GM18909 (cell line): ENCODE measurements around the gene NR3C2.
"Not testable (repeated sequence)": the region's sequence is repeated elsewhere in the genome, so short reads cannot be mapped to it uniquely, and the experiment has no call there.

ENCODE experiments used
- ATAC-seq: cut with Tn5 transposase; IDR thresholded peaks from one replicate; pipeline ENCODE4 v1.9.1; 2021; ENCODE audit warnings: mild to moderate bottlenecking; ENCODE audit not compliant: unreplicated experiment, poor library complexity

NR3C2 gene

DNA sequence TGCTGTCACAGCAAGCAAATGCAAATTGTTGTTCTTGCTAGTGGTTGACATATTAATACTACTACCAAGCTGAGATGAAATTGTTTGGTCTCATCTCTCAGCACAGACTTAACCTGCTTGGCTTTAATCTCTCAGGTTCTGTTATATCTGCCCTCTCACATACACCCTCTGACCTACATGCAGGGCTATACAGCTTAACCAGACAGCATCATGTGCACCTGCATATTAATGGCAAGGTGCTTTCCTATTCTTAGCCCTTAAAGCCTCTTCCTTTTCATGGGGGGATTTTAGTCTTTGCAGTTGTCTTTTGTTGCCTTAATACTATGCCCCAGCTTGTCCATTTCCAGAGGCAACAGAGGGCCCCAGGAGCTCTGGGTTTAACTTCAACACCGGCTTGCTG, 114.5 kb downstream of the NR3C2 start:
- ATAC-seq = no peak

GRCh38 chr4:148323316-148323715, 118.9 kb downstream of the NR3C2 start:
- ATAC-seq = not testable (repeated sequence)

DNA sequence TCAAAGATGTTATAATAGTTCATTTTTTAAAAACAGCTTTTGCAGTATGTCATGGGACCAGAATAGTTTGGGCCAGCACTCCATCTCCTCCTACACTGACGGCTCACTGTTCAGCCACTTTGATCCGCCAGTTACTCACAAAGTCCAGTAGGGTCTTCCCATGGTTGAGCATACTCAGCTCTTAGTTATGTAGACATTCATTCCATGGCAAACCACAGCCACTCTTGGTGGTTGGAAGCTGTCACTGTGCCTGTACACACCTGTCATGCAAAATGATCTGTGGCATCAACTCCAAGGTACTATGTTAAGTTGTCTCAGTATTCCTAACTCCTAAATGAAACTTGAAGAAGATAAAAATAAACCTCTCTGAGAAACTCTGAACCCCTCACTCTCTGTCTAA, 127.2 kb downstream of the NR3C2 start:
- no peak for ATAC-seq

DNA sequence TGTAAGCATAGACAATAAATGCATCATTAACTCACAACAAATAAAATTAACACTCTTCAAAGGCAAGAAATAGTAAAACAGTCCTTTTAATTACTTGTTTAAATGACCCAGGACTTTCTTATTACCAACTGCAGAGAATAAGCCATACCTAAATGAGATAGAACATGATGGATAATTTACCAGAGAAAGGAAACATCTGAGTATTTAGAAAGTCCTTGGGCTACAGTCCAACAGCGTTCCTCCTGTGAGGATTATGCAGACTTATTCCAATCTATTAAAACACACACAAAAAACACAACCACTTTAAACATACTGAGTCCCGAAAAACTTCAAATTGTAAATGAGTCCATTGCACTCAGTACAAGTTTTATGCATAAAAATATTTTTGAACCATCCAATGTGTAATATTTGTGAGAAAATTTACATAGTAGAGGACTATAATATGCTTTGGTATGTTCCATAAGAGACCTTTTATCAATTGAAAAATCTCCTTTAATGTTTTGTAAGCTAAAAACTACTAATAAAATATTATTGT, 129.2 kb downstream of the NR3C2 start:
- no peak for ATAC-seq

DNA sequence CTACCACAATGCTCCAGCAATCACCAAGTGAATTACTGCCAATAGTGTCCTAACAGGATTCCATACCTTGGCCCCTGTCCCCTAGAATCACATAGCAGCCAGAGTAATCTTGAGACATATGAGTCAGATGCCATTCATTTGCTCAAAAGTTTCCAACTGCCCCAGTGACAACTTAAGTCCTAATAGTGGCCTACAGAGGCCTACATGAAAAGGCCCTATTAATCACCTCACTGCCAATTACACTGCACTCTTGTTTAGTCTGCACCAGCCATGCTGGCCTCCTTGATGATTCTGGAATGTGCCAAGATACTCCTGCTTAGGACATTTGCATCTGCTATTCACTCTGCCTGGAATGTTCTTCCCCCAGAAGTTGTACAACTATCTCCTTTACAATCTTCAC, 130.7 kb downstream of the NR3C2 start:
- no peak for ATAC-seq

GRCh38 chr4:148310756-148311155, 131.5 kb downstream of the NR3C2 start:
- no peak for ATAC-seq

DNA sequence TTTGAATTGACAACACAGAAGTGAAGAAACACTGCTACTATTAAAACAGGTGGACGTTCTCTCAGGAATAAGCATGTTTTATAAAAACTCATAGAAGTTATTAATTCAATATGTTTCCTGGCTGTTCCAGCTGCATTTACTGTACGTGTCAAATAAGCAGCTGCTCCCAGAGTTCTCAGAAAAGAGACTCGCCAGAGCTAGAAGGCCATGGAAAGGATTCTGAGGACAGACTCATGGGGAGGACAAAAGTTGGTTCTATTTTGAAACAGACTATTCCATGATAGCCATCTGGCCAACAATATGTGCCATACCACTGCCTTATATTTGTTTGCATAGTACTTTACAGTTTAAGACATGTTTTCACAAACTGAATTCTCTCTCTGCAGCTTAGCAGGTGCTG, 136.5 kb downstream of the NR3C2 start:
- ATAC-seq = no peak

- no peak for ATAC-seq
These were observed 139.8 kb downstream of the NR3C2 start for GRCh38 chr4:148302416-148302815.

GRCh38 chr4:148300877-148301276, 141.3 kb downstream of the NR3C2 start:
- no peak for ATAC-seq

DNA sequence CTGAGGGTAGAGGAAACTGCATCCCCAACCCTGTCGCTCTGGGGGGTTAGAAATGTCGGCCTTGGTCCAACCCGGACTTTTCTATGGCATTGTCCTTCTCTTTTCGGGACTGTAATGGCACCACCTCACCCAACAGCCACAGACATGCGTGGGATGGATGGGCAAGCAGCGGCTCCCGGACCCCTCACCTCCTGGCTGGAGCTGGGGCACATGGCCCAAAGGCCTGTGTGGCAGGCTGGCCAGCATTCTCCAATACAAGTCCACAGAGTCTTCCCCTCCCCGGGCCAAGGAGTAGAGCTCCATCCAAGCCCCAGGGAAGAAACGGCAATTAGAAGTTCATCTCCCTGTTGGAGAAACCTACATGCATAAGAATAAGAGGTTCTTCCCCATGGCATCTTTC, 142.9 kb downstream of the NR3C2 start:
- ATAC-seq = no peak

GRCh38 chr4:148296498-148296897, 145.7 kb downstream of the NR3C2 start:
- no peak for ATAC-seq

- no peak for ATAC-seq
These were observed 146.6 kb downstream of the NR3C2 start for GRCh38 chr4:148295642-148296041.

DNA sequence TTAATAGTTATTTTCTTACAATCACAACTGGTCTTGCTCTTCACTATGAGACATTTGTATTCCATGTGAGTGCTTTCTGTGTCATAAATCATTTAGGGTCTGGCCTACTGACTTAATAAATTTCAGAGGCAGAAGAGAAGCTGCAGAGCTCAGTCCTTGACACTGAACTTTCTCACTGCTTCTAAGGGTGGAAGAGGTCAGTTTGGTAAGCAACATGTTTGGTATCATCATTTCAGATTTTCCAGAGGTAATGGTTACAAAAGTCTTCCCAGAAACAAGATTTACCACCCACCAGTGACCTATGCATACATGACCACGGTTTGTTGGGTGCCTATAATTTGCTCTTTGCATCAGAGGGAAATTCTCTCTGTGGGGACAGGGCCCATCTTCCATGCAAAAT, 148.6 kb downstream of the NR3C2 start:
- ATAC-seq = no peak

- no peak for ATAC-seq
These were observed 149.5 kb downstream of the NR3C2 start for GRCh38 chr4:148292686-148293085.

- no peak for ATAC-seq
These were observed 152.5 kb downstream of the NR3C2 start for GRCh38 chr4:148289740-148290139.

DNA sequence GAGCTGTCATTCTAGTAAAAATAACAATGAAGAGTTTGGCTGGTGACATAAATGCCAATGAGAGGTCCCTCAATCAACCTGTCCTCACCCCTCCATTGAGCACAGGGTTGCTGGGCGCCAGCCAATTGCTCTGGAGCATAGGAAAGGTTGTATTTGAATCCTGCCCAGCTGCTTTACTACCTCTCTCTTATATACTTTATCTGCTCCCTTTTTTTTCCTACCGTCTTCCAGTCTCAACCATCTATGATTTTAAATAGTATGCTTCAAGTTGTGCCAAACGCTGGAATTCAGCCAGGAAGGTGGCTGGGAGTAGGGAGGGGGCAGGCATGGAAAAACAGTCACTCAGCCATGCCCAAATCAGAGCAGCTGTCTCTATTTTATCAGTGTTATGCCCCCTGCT, 153.8 kb downstream of the NR3C2 start:
- no peak for ATAC-seq

DNA sequence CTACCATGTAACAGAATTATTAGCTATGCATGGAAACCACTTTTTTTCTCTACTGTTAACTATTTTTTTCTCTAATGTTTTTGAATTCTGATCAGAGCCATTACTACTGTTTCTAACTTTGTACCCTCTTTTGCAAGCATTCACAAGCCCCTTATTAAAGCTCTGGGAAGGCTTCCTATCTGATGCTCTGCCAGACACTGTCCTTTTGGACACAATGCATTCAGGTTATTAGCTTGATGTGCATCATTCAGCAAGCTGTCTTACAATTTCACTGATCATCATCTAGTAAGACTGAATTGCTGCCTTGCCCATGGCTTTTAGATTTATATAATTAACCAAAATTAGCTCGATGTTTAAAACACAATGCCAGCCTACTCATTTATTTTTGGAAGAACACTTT, 155.1 kb downstream of the NR3C2 start:
- no peak for ATAC-seq

- ATAC-seq = no peak
These were observed 156.2 kb downstream of the NR3C2 start for GRCh38 chr4:148286012-148286411.

DNA sequence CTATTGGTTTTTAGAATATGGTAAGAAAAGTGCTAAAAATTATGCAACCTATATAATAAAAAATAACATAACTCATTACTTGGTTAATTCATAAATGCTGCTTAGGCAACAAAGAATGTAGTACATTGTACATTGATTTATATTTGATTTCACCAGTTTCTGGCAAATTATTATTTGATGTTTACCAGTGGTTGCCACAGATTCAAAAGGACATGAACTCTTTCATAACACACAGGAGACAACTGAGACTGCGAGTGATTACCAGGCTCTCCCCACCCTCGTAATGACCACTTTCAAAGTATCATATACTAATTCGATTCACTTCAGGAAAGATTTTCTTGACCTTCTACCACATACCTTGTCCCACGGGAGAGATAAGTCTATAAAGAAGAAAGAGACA, 158.5 kb downstream of the NR3C2 start:
- ATAC-seq = no peak

DNA sequence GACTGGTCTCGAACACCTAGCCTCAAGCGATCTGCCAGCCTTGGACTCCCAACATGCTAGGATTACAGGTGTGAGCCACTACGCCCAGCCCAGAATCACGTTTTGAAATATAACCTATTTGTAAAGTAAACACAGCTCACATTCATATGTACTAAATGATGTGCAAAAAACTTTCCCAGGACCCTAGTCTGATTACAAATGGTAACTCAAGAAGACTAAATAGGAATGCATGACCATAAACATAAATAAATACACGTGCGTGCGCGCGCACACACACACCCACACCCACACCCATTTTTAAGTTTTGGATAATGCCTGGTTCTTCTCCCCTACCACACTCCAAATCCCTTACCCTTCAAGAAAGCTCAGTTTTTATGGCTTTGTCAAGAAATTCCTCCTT, 163.9 kb downstream of the NR3C2 start:
- ATAC-seq = no peak

DNA sequence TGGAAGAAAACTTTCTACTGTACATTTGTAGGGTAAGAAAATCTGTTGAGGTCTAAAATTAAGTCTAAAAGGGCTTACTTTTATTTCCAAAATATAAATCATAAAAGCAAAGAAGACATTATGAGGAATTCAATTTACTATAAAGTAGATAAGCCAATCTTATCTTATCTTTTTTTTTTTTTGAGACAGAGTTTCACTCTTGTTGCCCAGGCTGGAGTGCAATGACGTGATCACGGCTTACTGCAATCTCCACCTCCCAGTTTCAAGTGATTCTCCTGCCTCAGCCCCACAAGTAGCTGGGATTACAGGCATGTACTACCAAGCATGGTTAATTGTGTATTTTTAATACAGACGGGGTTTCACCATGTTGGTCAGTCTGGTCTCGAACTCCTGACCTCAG, 166.9 kb downstream of the NR3C2 start:
- no peak for ATAC-seq

DNA sequence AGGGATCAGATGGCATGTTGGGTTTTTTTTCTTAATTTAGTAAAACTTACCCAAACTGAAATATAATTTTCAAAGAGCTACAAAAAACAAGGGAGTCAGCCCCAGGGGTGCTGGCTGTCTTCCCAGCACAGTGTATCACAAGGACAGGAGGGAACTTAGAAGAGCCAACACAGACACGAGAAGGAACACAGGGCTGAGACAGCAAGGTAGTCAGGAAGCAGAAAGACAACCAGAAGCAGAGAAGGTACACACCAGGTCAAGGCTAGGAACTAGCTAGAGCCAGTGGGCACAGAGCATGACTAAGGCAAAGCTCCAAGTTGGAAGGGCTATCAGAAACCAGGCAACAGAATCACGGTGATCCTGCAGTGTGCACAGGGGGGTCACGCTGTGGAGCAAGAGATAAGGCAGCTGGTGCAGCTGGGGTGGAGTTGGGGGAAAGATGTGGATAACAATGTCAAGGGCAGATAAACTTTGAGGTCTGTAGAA, 168.7 kb downstream of the NR3C2 start:
- ATAC-seq = no peak

DNA sequence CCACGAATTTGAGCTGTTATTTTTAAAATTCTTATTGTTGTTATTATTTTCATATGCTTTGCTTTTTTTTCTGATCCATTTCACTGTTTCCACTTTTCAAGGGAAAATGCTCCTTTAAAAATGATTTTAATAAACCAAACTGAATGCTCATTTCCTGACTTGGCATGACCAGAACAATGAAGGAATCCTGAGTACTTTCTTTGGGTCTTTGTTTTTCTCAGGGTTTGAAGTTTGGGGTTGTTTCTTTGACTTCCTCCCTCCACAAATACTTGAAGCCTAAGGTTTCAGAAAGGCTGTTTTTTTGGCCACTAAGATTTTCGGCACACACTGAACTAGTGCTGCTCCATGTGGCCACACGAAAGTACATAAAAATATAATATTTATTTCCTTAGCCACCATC, 171.0 kb downstream of the NR3C2 start:
- ATAC-seq = no peak
